ENCODE data around the gene CPB1.
"Not testable (repeated sequence)": the region's sequence is repeated elsewhere in the genome, so short reads cannot be mapped to it uniquely, and the experiment has no call there.

CPB1 gene

GRCh38 chr3:148827585-148827984 lies at the start of gene CPB1:
TSS of gene CPB1 (plus strand) at chr3:148827811. CDS start at chr3:148827824, 13 bp downstream.
- H3K4me3 ChIP-seq (ENCODE audit: low read depth, low read length): no peak within 1 kb of the TSS
- no peak for TF ChIP-seq CTCF (IDR thresholded peaks at IDR 0.05; ENCODE audit: insufficient read depth, low read length, missing control alignments)
- ChIA-PET POLR2A (no interaction called here), CTCF (no interaction called here)
- no peak for DNase-seq (ENCODE audit: low read depth, low spot score)

GRCh38 chr3:148778926-148779325 lies 48.7 kb upstream of the CPB1 start:
- CTCF ChIA-PET: no interaction called here
- POLR2A ChIA-PET: no interaction called here
- no peak for TF ChIP-seq CTCF (IDR thresholded peaks at IDR 0.05; ENCODE audit: insufficient read depth, low read length, missing control alignments)
- no peak overlapping the region for H3K4me3 ChIP-seq (ENCODE audit: low read depth, low read length)
- DNase-seq (ENCODE audit: low read depth, low spot score): no peak

GRCh38 chr3:148785026-148785425 lies 42.6 kb upstream of the CPB1 start:
- CTCF ChIA-PET; H3K4me3 ChIP-seq (ENCODE audit: low read depth, low read length); DNase-seq (ENCODE audit: low read depth, low spot score); POLR2A ChIA-PET: not testable (repeated sequence)

- DNase-seq (ENCODE audit: low read depth, low spot score); POLR2A ChIA-PET; H3K4me3 ChIP-seq (ENCODE audit: low read depth, low read length); CTCF ChIA-PET: not testable (repeated sequence)
Measured at GRCh38 chr3:148786159-148786558, 41.5 kb upstream of the CPB1 start.

- ChIA-PET CTCF (no interaction called here), POLR2A (no interaction called here)
- no peak overlapping the region for H3K4me3 ChIP-seq (ENCODE audit: low read depth, low read length)
- no peak for TF ChIP-seq CTCF (IDR thresholded peaks at IDR 0.05; ENCODE audit: insufficient read depth, low read length, missing control alignments)
- DNase-seq (ENCODE audit: low read depth, low spot score): no peak
Measured at GRCh38 chr3:148789146-148789545, 38.5 kb upstream of the CPB1 start.

- POLR2A ChIA-PET: no interaction called here
- DNase-seq (ENCODE audit: low read depth, low spot score): no peak
- CTCF ChIA-PET: no interaction called here
- no peak for TF ChIP-seq CTCF (IDR thresholded peaks at IDR 0.05; ENCODE audit: insufficient read depth, low read length, missing control alignments)
- no peak overlapping the region for H3K4me3 ChIP-seq (ENCODE audit: low read depth, low read length)
Measured at GRCh38 chr3:148789906-148790305, 37.7 kb upstream of the CPB1 start.

- CTCF ChIA-PET: no interaction called here
- TF ChIP-seq CTCF (IDR thresholded peaks at IDR 0.05; ENCODE audit: insufficient read depth, low read length, missing control alignments): no peak
- DNase-seq (ENCODE audit: low read depth, low spot score): no peak
- H3K4me3 ChIP-seq (ENCODE audit: low read depth, low read length): no peak overlapping the region
- POLR2A ChIA-PET: no interaction called here
Measured at GRCh38 chr3:148790370-148790769, 37.2 kb upstream of the CPB1 start.
